Sigmoid colon (tissue), 4 donors: ENCODE results near the gene ARHGAP11A.

Source experiments
- CTCF ChIP-seq, 4 experiments: fragments of 450-650 bp in 3 of 4; fragments of 200-600 bp in 1 of 4; IDR thresholded peaks; one replicate each; pipeline ENCODE4 v1.5.1; 2016 to 2019; ENCODE audit warnings: antibody characterized with exemption in 4 of 4, mild to moderate bottlenecking in 3 of 4, moderate library complexity in 2 of 4
- EP300 ChIP-seq, 4 donors: sonication (generic); formaldehyde crosslinking; IDR thresholded peaks; one replicate each; pipeline ENCODE4 v1.6.1; 2017; ENCODE audit warnings: antibody characterized with exemption in 4 of 4
- POLR2A ChIP-seq, 2 donors: fragments of 450-650 bp; IDR thresholded peaks; one replicate each; pipeline ENCODE4 v1.6.1; 2016; ENCODE audit warnings: antibody characterized with exemption in 2 of 2, mild to moderate bottlenecking in 2 of 2, moderate library complexity in 2 of 2
- POLR2AphosphoS5 ChIP-seq, 4 donors: sonication (generic); formaldehyde crosslinking; IDR thresholded peaks; one replicate each; pipeline ENCODE4 v1.6.1; 2017; ENCODE audit warnings: antibody characterized with exemption in 4 of 4

- TF ChIP-seq CTCF (IDR thresholded peaks at IDR 0.05) (no peak), EP300 (IDR thresholded peaks at IDR 0.05) (no peak), POLR2AphosphoS5 (IDR thresholded peaks at IDR 0.05) (no peak), POLR2A (IDR thresholded peaks at IDR 0.05) (no peak)
These were observed 22.4 kb downstream of the ARHGAP11A start for GRCh38 chr15:32637704-32638103.
